HUDEP-2 (cell line): ENCODE measurements around the gene UBA1.

Source experiments
- DNase-seq, 76 experiments: peaks; one replicate each; lab custom pipeline; 2025; ENCODE audit not compliant: unreplicated experiment in 76 of 76; lab: John Stamatoyannopoulos, UW

UBA1 gene

GRCh38 chrX:47169726-47170515 is 23.7 kb upstream of the UBA1 start:
- DNase-seq, result no peak

GRCh38 chrX:47170861-47171692 is 22.6 kb upstream of the UBA1 start:
- no peak for DNase-seq

GRCh38 chrX:47171996-47172395 is 21.6 kb upstream of the UBA1 start:
- no peak for DNase-seq

GRCh38 chrX:47172549-47172948 is 21.1 kb upstream of the UBA1 start:
- no peak for DNase-seq

GRCh38 chrX:47172971-47173792 is 20.4 kb upstream of the UBA1 start:
- DNase-seq, result no peak

GRCh38 chrX:47174376-47174775 is 19.3 kb upstream of the UBA1 start:
- DNase-seq, result no peak

GRCh38 chrX:47174846-47175587 is 18.6 kb upstream of the UBA1 start:
- no peak for DNase-seq

GRCh38 chrX:47175588-47175980 is 18.0 kb upstream of the UBA1 start:
- DNase-seq, result no peak

GRCh38 chrX:47176101-47176740 is 17.4 kb upstream of the UBA1 start:
- no peak for DNase-seq

- no peak for DNase-seq
These were observed 16.6 kb upstream of the UBA1 start for GRCh38 chrX:47177079-47177478.

- no peak for DNase-seq
These were observed 15.3 kb upstream of the UBA1 start for GRCh38 chrX:47178337-47178736.

GRCh38 chrX:47179221-47179927 is 14.3 kb upstream of the UBA1 start:
- DNase-seq, result peak in 17 of 76 experiments; percentile 0 to 64 (median 7)

- DNase-seq, result no peak
These were observed 13.7 kb upstream of the UBA1 start for GRCh38 chrX:47179928-47180255.

GRCh38 chrX:47180346-47180745 is 13.3 kb upstream of the UBA1 start:
- no peak for DNase-seq

- no peak for DNase-seq
These were observed 12.3 kb upstream of the UBA1 start for GRCh38 chrX:47181301-47181700.

GRCh38 chrX:47182106-47182700 is 11.4 kb upstream of the UBA1 start:
- no peak for DNase-seq

GRCh38 chrX:47184486-47184885 is 9.1 kb upstream of the UBA1 start:
- no peak for DNase-seq

GRCh38 chrX:47185241-47185640 is 8.4 kb upstream of the UBA1 start:
- DNase-seq, result no peak

- DNase-seq, result no peak
These were observed 7.4 kb upstream of the UBA1 start for GRCh38 chrX:47186096-47186740.
